Trophoblast cell (in vitro differentiated cells and primary cell): ENCODE data around the gene ANKRD6.
A peak's percentile ranks its signal among the peaks of the same experiment; 100 is the strongest.

Experiments used
- DNase-seq, 2 donors: peaks; one replicate each; pipeline ENCODE4 v3.0.0-alpha.2; 2016
- H2AFZ ChIP-seq: 2 replicates; pipeline ENCODE4 v1.6.1; 2013; ENCODE audit warnings: low read length, moderate library complexity, mild to moderate bottlenecking; ENCODE audit not compliant: insufficient read depth, poor library complexity
- H2AK5ac ChIP-seq: 2 replicates; pipeline ENCODE4 v1.6.1; 2013; ENCODE audit warnings: mild to moderate bottlenecking, low read length
- H2BK120ac ChIP-seq: 2 replicates; pipeline ENCODE4 v1.6.1; 2013; ENCODE audit warnings: low read length, mild to moderate bottlenecking, moderate library complexity; ENCODE audit not compliant: insufficient read depth, poor library complexity
- H2BK12ac ChIP-seq: 2 replicates; pipeline ENCODE4 v1.6.1; 2013; ENCODE audit warnings: mild to moderate bottlenecking, low read length, moderate library complexity
- H2BK5ac ChIP-seq: 2 replicates; pipeline ENCODE4 v1.6.1; 2013; ENCODE audit warnings: low read length, low read depth, moderate library complexity, mild to moderate bottlenecking; ENCODE audit not compliant: poor library complexity
- H3K14ac ChIP-seq: 2 replicates; pipeline ENCODE4 v1.6.1; 2013; ENCODE audit warnings: mild to moderate bottlenecking, low read length
- H3K18ac ChIP-seq: 2 replicates; pipeline ENCODE4 v1.6.1; 2013; ENCODE audit warnings: mild to moderate bottlenecking, low read length
- H3K23ac ChIP-seq: 2 replicates; pipeline ENCODE4 v1.6.1; 2013; ENCODE audit warnings: low read length
- H3K27ac ChIP-seq: 2 replicates; pipeline ENCODE4 v1.5.1; 2013; ENCODE audit warnings: low read depth, mild to moderate bottlenecking, inconsistent platforms, low read length, moderate library complexity
- H3K27me3 ChIP-seq: 2 replicates; pipeline ENCODE4 v1.6.1; 2013; ENCODE audit warnings: inconsistent platforms, mild to moderate bottlenecking, low read length, moderate library complexity; ENCODE audit not compliant: insufficient read depth
- H3K36me3 ChIP-seq, 2 experiments: 1 replicate in 1 of 2; 2 replicates in 1 of 2; pipeline ENCODE4 v1.6.1; 2013; ENCODE audit warnings: low read length in 2 of 2, mild to moderate bottlenecking in 2 of 2, moderate library complexity in 1 of 2; ENCODE audit not compliant: insufficient read depth in 2 of 2, control insufficient read depth in 1 of 2
- H3K4ac ChIP-seq: 2 replicates; pipeline ENCODE4 v1.6.1; 2013; ENCODE audit warnings: low read depth, mild to moderate bottlenecking, low read length, moderate library complexity
- H3K4me1 ChIP-seq, 2 experiments: 1 replicate in 1 of 2; 2 replicates in 1 of 2; pipeline ENCODE4 v1.6.1; 2013; ENCODE audit warnings: low read length in 2 of 2, mild to moderate bottlenecking in 2 of 2, moderate library complexity in 1 of 2; ENCODE audit not compliant: insufficient read depth in 2 of 2, control insufficient read depth in 1 of 2
- H3K4me2 ChIP-seq: 2 replicates; pipeline ENCODE4 v1.6.1; 2013; ENCODE audit warnings: inconsistent platforms, mild to moderate bottlenecking, low read length, moderate library complexity
- H3K4me3 ChIP-seq: 2 replicates; pipeline ENCODE4 v1.5.1; 2013; ENCODE audit warnings: mild to moderate bottlenecking, low read depth, low read length, inconsistent platforms
- H3K79me1 ChIP-seq: one replicate; pipeline ENCODE4 v1.6.1; 2013; ENCODE audit warnings: low read length
- H3K79me2 ChIP-seq: 2 replicates; pipeline ENCODE4 v1.6.1; 2013; ENCODE audit warnings: low read length, mild to moderate bottlenecking; ENCODE audit not compliant: control insufficient read depth, insufficient read depth, poor library complexity
- H3K9ac ChIP-seq: 2 replicates; pipeline ENCODE4 v1.6.1; 2013; ENCODE audit warnings: mild to moderate bottlenecking, low read length
- H3K9me3 ChIP-seq: 2 replicates; pipeline ENCODE4 v1.6.1; 2013; ENCODE audit warnings: low read depth, mild to moderate bottlenecking, control low read depth, inconsistent platforms, low read length; ENCODE audit not compliant: insufficient read depth
- H4K12ac ChIP-seq: 2 replicates; pipeline ENCODE4 v1.6.1; 2013; ENCODE audit warnings: low read depth, mild to moderate bottlenecking, low read length, moderate library complexity
- H4K8ac ChIP-seq: 2 replicates; pipeline ENCODE4 v1.6.1; 2013; ENCODE audit warnings: low read depth, mild to moderate bottlenecking, low read length, moderate library complexity
- H4K91ac ChIP-seq: one replicate; pipeline ENCODE4 v1.6.1; 2013; ENCODE audit warnings: low read depth, mild to moderate bottlenecking, low read length, moderate library complexity
- WGBS: extraction: QIAGEN DNeasy Blood & Tissue Kit; methylation state at CpG from one replicate; pipeline ENCODE4 v1.1.7; 2013; ENCODE audit warnings: missing lambda C conversion rate; ENCODE audit not compliant: insufficient read length, insufficient coverage; ENCODE audit errors: extremely low coverage; 5-methylcytosine and 5-hydroxymethylcytosine counted together

Gene ANKRD6

GRCh38 chr6:89528866-89529265 is 95.9 kb downstream of the ANKRD6 start:
- no peaks in the 10 kb centered on the region for H3K36me3 ChIP-seq
- H3K27ac ChIP-seq = no peak overlapping the region
- no peaks in the 10 kb centered on the region for H3K79me2 ChIP-seq
- no peak overlapping the region for H3K4ac ChIP-seq
- H2BK5ac ChIP-seq = no peak overlapping the region
- no peak overlapping the region for H3K14ac ChIP-seq
- no peak overlapping the region for H3K4me3 ChIP-seq
- H3K4me1 ChIP-seq = peaks cover 10 to 14% of the 10 kb centered on the region in 2 experiments
- no peak overlapping the region for H3K9ac ChIP-seq
- peak; percentile 37 to 53 for DNase-seq
- no peak overlapping the region for H2AFZ ChIP-seq
- no peaks in the 10 kb centered on the region for H3K79me1 ChIP-seq
- no peak overlapping the region for H2BK120ac ChIP-seq
- H4K12ac ChIP-seq = no peak overlapping the region
- no peak overlapping the region for H3K4me2 ChIP-seq
- no peak overlapping the region for H4K8ac ChIP-seq
- no peaks in the 10 kb centered on the region for H3K27me3 ChIP-seq
- no peak overlapping the region for H2AK5ac ChIP-seq
- H2BK12ac ChIP-seq = no peak overlapping the region
- H4K91ac ChIP-seq = no peak overlapping the region
- H3K18ac ChIP-seq = no peak overlapping the region
- H3K9me3 ChIP-seq = no peaks in the 10 kb centered on the region
- no peak overlapping the region for H3K23ac ChIP-seq

DNA sequence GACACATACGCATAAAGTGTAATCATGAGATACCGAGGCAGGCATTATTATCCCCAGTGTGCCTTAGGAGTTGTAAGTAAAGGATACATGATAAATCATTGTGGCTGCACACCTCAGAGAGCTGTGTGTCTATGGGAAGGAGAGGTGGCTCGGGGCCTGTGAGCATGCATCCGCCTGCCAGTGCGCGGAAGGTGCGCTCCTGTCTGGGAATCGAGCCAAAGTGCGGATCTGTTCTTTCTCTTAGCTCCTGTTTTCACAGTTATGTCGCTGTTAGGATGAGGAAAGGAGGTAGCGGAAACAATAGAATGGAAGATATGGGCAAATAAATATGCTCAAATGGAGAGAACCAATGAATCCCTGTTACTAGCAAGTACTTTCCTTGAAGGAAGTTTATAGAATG is 98.0 kb downstream of the ANKRD6 start:
- no peaks in the 10 kb centered on the region for H3K9me3 ChIP-seq
- no peak overlapping the region for H4K12ac ChIP-seq

DNA sequence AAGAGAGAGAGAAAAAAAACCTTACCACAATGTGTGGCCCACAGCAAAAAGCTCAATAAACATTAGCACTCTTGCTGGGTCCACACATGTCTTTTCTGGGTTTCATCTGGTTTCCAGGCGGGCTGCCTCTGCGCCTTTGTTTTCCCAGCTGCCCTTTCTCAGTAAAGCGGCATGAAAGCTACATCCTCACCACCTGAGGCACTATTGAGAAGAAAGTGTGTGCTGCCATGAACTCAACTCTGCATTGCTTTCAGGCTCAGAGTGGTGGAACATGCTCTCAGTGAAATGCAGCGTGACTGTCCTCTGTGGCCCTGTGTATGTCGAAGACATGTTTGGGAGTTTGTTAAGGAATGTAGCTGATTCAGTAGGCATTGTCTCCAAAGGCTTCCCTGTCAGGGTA is 103.3 kb downstream of the ANKRD6 start:
- no peak overlapping the region for H3K14ac ChIP-seq
- H3K79me2 ChIP-seq = no peaks in the 10 kb centered on the region
- no peak overlapping the region for H4K12ac ChIP-seq
- H3K4me3 ChIP-seq = no peak overlapping the region
- H2AK5ac ChIP-seq = no peak overlapping the region
- no peak overlapping the region for H3K4ac ChIP-seq
- H3K9me3 ChIP-seq = no peaks in the 10 kb centered on the region
- peak in 1 of 2 donors; percentile 36 for DNase-seq
- no peak overlapping the region for H3K4me2 ChIP-seq
- WGBS = no CpG with 5 or more reads among the region's 5 CpGs
- no peak overlapping the region for H3K27ac ChIP-seq
- H4K91ac ChIP-seq = no peak overlapping the region
- H3K27me3 ChIP-seq = no peaks in the 10 kb centered on the region
- H3K79me1 ChIP-seq = no peaks in the 10 kb centered on the region
- H2AFZ ChIP-seq = no peak overlapping the region
- H3K23ac ChIP-seq = no peak overlapping the region
- H3K18ac ChIP-seq = no peak overlapping the region
- H3K36me3 ChIP-seq = no peaks in the 10 kb centered on the region
- H2BK120ac ChIP-seq = no peak overlapping the region
- H3K9ac ChIP-seq = no peak overlapping the region
- no peak overlapping the region for H2BK12ac ChIP-seq
- H4K8ac ChIP-seq = no peak overlapping the region
- no peaks in the 10 kb centered on the region for H3K4me1 ChIP-seq
- no peak overlapping the region for H2BK5ac ChIP-seq

More for the DNA sequence above, 98.0 kb downstream of the ANKRD6 start:
- Histone ChIP-seq H4K91ac (no peak overlapping the region), H2BK5ac (no peak overlapping the region), H3K4ac (no peak overlapping the region), H3K27ac (no peak overlapping the region), H2AK5ac (no peak overlapping the region), H3K79me2 (no peaks in the 10 kb centered on the region), H4K8ac (no peak overlapping the region), H3K4me2 (no peak overlapping the region), H3K9ac (no peak overlapping the region), H3K4me1 (peaks cover 4 to 8% of the 10 kb centered on the region in 2 experiments), H3K18ac (no peak overlapping the region), H2AFZ (no peak overlapping the region), H3K23ac (no peak overlapping the region), H2BK12ac (no peak overlapping the region), H3K4me3 (no peak overlapping the region), H3K14ac (no peak overlapping the region), H3K79me1 (no peaks in the 10 kb centered on the region), H3K36me3 (no peaks in the 10 kb centered on the region), H3K27me3 (no peaks in the 10 kb centered on the region), H2BK120ac (no peak overlapping the region)
- no CpG with 5 or more reads among the region's 11 CpGs for WGBS
- no peak for DNase-seq

DNA sequence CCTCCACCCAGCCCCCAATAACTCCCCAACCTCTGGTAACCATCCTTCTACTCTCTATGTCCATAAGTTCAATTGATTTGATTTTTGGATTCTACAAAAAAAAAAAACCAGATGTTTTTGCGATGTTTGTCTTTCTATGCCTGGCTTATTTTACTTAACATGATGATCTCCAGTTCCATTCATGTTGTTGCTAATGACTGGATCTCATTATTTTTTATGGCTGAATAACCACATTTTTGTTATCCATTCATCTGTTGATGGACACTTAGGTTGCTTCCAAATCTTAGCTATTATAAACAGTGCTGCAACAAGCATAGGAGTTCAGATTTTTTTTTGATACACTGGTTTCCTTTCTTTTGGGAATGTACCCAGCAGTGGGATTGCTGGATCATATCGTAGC is 106.8 kb downstream of the ANKRD6 start:
- no peaks in the 10 kb centered on the region for H3K4me1 ChIP-seq
- no peak overlapping the region for H2BK12ac ChIP-seq
- H4K8ac ChIP-seq = no peak overlapping the region
- H4K12ac ChIP-seq = no peak overlapping the region
- H3K9me3 ChIP-seq = no peaks in the 10 kb centered on the region
- no peak overlapping the region for H3K14ac ChIP-seq
- WGBS = no CpG with 5 or more reads among the region's 2 CpGs
- no peak overlapping the region for H2AFZ ChIP-seq
- H2AK5ac ChIP-seq = no peak overlapping the region
- no peak for DNase-seq
- H3K9ac ChIP-seq = no peak overlapping the region
- H4K91ac ChIP-seq = no peak overlapping the region
- no peak overlapping the region for H2BK120ac ChIP-seq
- no peak overlapping the region for H2BK5ac ChIP-seq
- no peak overlapping the region for H3K27ac ChIP-seq
- no peaks in the 10 kb centered on the region for H3K79me2 ChIP-seq
- H3K18ac ChIP-seq = no peak overlapping the region
- H3K27me3 ChIP-seq = no peaks in the 10 kb centered on the region
- no peaks in the 10 kb centered on the region for H3K36me3 ChIP-seq
- no peaks in the 10 kb centered on the region for H3K79me1 ChIP-seq
- no peak overlapping the region for H3K4ac ChIP-seq
- no peak overlapping the region for H3K4me2 ChIP-seq
- no peak overlapping the region for H3K4me3 ChIP-seq
- H3K23ac ChIP-seq = no peak overlapping the region
